T-helper 2 cell treated with Interferon-gamma antibody and Interleukin-4, amounts not matched to agents 5 μg/mL and 100 μg/mL, for 36 hours (primary cell): Measurements from ENCODE around the gene APP.
A peak's percentile ranks its signal among the peaks of the same experiment; 100 is the strongest.
"Not testable (repeated sequence)": the region's sequence is repeated elsewhere in the genome, so short reads cannot be mapped to it uniquely, and the experiment has no call there.

Experiments
- DNase-seq: peaks from one replicate; pipeline ENCODE4 v3.0.0; 2021; ENCODE audit warnings: low spot score
- H3K27ac Mint-ChIP-seq: one replicate; pipeline ENCODE4 v1.8.0; 2021; ENCODE audit warnings: mild to moderate bottlenecking, mixed read lengths
- H3K27me3 Mint-ChIP-seq: one replicate; pipeline ENCODE4 v1.8.0; 2021; ENCODE audit warnings: low read depth, mixed read lengths
- H3K36me3 Mint-ChIP-seq: one replicate; pipeline ENCODE4 v1.8.0; 2021; ENCODE audit warnings: low read depth, mixed read lengths
- H3K4me1 Mint-ChIP-seq: one replicate; pipeline ENCODE4 v1.8.0; 2021; ENCODE audit warnings: low read depth, mixed read lengths
- H3K4me3 Mint-ChIP-seq: one replicate; pipeline ENCODE4 v1.8.0; 2022; ENCODE audit warnings: mild to moderate bottlenecking, moderate library complexity, mixed read lengths
- H3K9me3 Mint-ChIP-seq: one replicate; pipeline ENCODE4 v1.8.0; 2021; ENCODE audit warnings: mixed read lengths

APP gene

GRCh38 chr21:26012482-26012881, 158.1 kb downstream of the APP start:
- not testable (repeated sequence) for H3K4me3 Mint-ChIP-seq, H3K27ac Mint-ChIP-seq, H3K4me1 Mint-ChIP-seq, H3K27me3 Mint-ChIP-seq, H3K9me3 Mint-ChIP-seq, DNase-seq, H3K36me3 Mint-ChIP-seq

- Mint-ChIP-seq H3K4me1 (peaks cover 10% of the 10 kb centered on the region), H3K36me3 (no peaks in the 10 kb centered on the region), H3K27me3 (no peaks in the 10 kb centered on the region), H3K27ac (no peak overlapping the region), H3K9me3 (no peaks in the 10 kb centered on the region), H3K4me3 (no peak overlapping the region)
- DNase-seq = no peak
Measured at GRCh38 chr21:26011292-26011940, 159.2 kb downstream of the APP start.

GRCh38 chr21:26007951-26008498, 162.5 kb downstream of the APP start:
- Mint-ChIP-seq H3K9me3 (no peaks in the 10 kb centered on the region), H3K27me3 (no peaks in the 10 kb centered on the region), H3K27ac (no peak overlapping the region), H3K4me1 (peaks cover 10% of the 10 kb centered on the region), H3K4me3 (no peak overlapping the region), H3K36me3 (no peaks in the 10 kb centered on the region)
- no peak for DNase-seq

- DNase-seq = no peak
- Mint-ChIP-seq H3K36me3 (no peaks in the 10 kb centered on the region), H3K27ac (no peak overlapping the region), H3K4me1 (peaks cover 10% of the 10 kb centered on the region), H3K9me3 (no peaks in the 10 kb centered on the region), H3K27me3 (no peaks in the 10 kb centered on the region), H3K4me3 (no peak overlapping the region)
Measured at GRCh38 chr21:26005464-26005863, 165.1 kb downstream of the APP start.

DNA sequence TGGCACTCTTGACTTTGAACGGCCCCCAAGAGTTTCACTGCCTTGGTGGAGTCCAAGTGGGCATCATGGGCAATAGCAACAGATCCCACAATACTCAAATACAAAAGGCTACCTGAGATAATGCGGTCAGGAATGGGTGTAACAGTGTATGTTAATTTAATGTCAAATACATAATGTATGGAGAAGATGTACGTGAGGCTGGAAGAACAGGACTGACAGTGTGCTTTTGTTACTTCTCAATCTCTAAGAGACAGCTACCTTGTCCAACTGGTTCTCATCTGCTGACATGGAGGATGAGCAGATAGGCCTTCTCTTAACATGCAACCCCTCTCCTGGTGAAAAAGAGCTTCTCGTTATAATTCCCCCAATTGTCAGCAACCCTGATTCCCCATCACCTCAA, 167.2 kb downstream of the APP start:
- H3K27me3 Mint-ChIP-seq = no peaks in the 10 kb centered on the region
- no peak overlapping the region for H3K27ac Mint-ChIP-seq
- peaks cover 12% of the 10 kb centered on the region for H3K4me1 Mint-ChIP-seq
- DNase-seq = no peak
- H3K9me3 Mint-ChIP-seq = no peaks in the 10 kb centered on the region
- H3K36me3 Mint-ChIP-seq = no peaks in the 10 kb centered on the region
- H3K4me3 Mint-ChIP-seq = no peak overlapping the region

GRCh38 chr21:26001356-26001755, 169.2 kb downstream of the APP start:
- H3K36me3 Mint-ChIP-seq = no peaks in the 10 kb centered on the region
- no peak overlapping the region for H3K4me3 Mint-ChIP-seq
- no peak for DNase-seq
- H3K27me3 Mint-ChIP-seq = no peaks in the 10 kb centered on the region
- no peaks in the 10 kb centered on the region for H3K9me3 Mint-ChIP-seq
- H3K4me1 Mint-ChIP-seq = peaks cover 9% of the 10 kb centered on the region
- no peak overlapping the region for H3K27ac Mint-ChIP-seq

GRCh38 chr21:25999921-26000582, 170.5 kb downstream of the APP start:
- DNase-seq = no peak
- no peaks in the 10 kb centered on the region for H3K27me3 Mint-ChIP-seq
- H3K4me3 Mint-ChIP-seq = peak overlapping the region; percentile 43
- H3K36me3 Mint-ChIP-seq = no peaks in the 10 kb centered on the region
- peak overlapping the region; percentile 15 for H3K27ac Mint-ChIP-seq
- H3K4me1 Mint-ChIP-seq = peaks cover 9% of the 10 kb centered on the region
- no peaks in the 10 kb centered on the region for H3K9me3 Mint-ChIP-seq

GRCh38 chr21:25997788-25998611, 172.6 kb downstream of the APP start:
- Mint-ChIP-seq H3K4me3 (no peak overlapping the region), H3K27me3 (no peaks in the 10 kb centered on the region), H3K9me3 (no peaks in the 10 kb centered on the region), H3K27ac (no peak overlapping the region), H3K36me3 (peaks cover 2% of the 10 kb centered on the region), H3K4me1 (peaks cover 9% of the 10 kb centered on the region)
- no peak for DNase-seq

DNA sequence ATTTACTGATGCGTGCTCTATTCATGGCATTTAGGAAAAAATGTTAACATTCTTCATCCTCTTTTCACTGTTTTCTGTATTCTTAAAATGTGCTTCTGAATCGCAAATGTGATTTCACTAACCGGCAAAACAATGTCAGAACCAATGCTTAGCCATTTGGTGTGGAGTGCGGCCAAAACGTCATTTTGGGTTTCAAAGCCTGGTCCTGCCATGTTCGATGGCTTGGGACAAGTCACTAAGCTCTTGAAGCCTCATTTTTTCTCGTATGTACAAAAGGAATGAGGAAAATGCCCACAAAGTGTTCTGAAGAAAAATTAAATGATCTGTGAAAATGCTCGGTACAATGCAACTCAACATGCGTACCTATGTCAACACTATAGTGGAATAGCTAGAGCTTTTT, 175.3 kb downstream of the APP start:
- Mint-ChIP-seq H3K27ac (no peak overlapping the region), H3K9me3 (no peaks in the 10 kb centered on the region), H3K27me3 (no peaks in the 10 kb centered on the region), H3K4me3 (no peak overlapping the region), H3K36me3 (peaks cover 2% of the 10 kb centered on the region), H3K4me1 (peaks cover 9% of the 10 kb centered on the region)
- no peak for DNase-seq

DNA sequence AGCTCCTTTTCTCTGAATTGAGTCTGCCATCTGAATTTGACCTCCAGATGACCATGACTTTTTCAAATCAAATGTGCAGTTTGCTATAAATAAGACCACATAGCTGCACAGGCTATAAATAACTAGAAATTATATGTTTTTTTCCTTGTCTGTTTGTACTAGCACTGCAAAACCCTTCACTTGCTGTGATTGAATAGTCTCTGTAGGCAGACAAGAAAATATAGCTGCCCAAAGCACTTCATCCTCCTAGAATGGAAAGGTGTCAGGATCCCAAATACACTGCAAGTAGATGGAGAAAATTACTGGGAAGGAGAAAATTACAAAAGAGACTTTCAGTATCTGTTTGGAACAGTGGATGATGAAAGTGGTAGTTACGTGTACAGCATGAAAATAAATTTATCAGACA, 175.8 kb downstream of the APP start:
- H3K27ac Mint-ChIP-seq = no peak overlapping the region
- DNase-seq = no peak
- no peak overlapping the region for H3K4me3 Mint-ChIP-seq
- no peaks in the 10 kb centered on the region for H3K27me3 Mint-ChIP-seq
- no peaks in the 10 kb centered on the region for H3K9me3 Mint-ChIP-seq
- H3K36me3 Mint-ChIP-seq = peaks cover 2% of the 10 kb centered on the region
- H3K4me1 Mint-ChIP-seq = peaks cover 4% of the 10 kb centered on the region

GRCh38 chr21:25988738-25989137, 181.8 kb downstream of the APP start:
- H3K4me1 Mint-ChIP-seq = no peaks in the 10 kb centered on the region
- no peak overlapping the region for H3K27ac Mint-ChIP-seq
- DNase-seq = no peak
- no peaks in the 10 kb centered on the region for H3K9me3 Mint-ChIP-seq
- H3K36me3 Mint-ChIP-seq = no peaks in the 10 kb centered on the region
- H3K4me3 Mint-ChIP-seq = no peak overlapping the region
- no peaks in the 10 kb centered on the region for H3K27me3 Mint-ChIP-seq

DNA sequence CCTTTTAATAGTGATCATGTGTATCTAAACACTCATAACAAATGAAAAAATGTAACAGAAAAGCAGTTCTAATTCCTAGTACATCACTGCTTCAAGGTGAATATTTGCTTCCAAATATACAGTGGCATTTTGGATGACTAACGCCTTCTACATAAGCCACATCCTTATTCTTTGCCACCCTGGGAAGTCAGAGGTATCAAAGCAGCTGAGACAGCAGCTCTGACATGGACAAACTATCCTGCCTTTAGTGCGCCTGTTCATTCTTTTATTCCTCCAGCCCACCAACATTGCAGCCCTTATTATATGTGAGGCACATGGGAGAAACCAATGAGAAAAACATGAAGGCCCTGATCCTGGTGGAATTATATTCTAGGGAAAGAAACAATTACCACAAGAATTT, 183.0 kb downstream of the APP start:
- H3K27ac Mint-ChIP-seq = no peak overlapping the region
- H3K4me3 Mint-ChIP-seq = no peak overlapping the region

GRCh38 chr21:25986928-25987327, 183.6 kb downstream of the APP start:
- Mint-ChIP-seq H3K27me3 (no peaks in the 10 kb centered on the region), H3K4me3 (no peak overlapping the region), H3K4me1 (no peaks in the 10 kb centered on the region), H3K27ac (no peak overlapping the region), H3K36me3 (no peaks in the 10 kb centered on the region), H3K9me3 (no peaks in the 10 kb centered on the region)
- no peak for DNase-seq

More for the DNA sequence above, 183.0 kb downstream of the APP start:
- H3K4me1 Mint-ChIP-seq = no peaks in the 10 kb centered on the region
- H3K9me3 Mint-ChIP-seq = no peaks in the 10 kb centered on the region
- no peaks in the 10 kb centered on the region for H3K36me3 Mint-ChIP-seq
- no peaks in the 10 kb centered on the region for H3K27me3 Mint-ChIP-seq
- DNase-seq = no peak

GRCh38 chr21:25985990-25986389, 184.6 kb downstream of the APP start:
- H3K36me3 Mint-ChIP-seq = peaks cover under 1% of the 10 kb centered on the region
- no peak for DNase-seq
- H3K27me3 Mint-ChIP-seq = no peaks in the 10 kb centered on the region
- H3K4me1 Mint-ChIP-seq = no peaks in the 10 kb centered on the region
- no peak overlapping the region for H3K4me3 Mint-ChIP-seq
- no peak overlapping the region for H3K27ac Mint-ChIP-seq
- H3K9me3 Mint-ChIP-seq = no peaks in the 10 kb centered on the region
